ENCODE data around the gene SLC38A4.

SLC38A4 gene

DNA sequence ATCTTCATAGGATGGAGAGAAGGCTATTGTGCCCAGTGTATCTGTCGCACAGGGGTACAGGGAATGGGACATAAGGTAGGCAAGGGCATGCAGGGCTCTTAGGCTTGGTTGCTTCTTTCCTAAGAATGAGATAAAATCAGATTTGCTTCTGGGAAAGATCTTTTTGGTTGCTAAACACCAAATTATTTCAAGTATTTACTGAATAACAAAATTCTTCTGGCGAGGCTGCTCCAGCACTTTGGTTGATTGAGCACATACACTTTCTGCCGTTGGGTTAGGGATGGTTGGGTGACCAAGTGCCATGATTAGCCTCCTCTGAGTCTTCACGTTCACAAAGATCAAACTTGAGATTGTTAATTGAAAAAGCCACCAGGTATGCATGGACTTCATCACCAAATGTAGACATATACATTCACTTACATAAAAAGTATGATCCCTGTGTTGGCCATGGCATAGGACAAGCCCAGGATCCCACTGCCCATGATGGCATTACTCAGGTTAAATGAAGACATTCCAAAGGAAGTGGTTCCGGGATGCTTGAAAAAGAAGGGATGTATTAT lies 38.2 kb downstream of the SLC38A4 start:
- TF ChIP-seq, protein P1, sequence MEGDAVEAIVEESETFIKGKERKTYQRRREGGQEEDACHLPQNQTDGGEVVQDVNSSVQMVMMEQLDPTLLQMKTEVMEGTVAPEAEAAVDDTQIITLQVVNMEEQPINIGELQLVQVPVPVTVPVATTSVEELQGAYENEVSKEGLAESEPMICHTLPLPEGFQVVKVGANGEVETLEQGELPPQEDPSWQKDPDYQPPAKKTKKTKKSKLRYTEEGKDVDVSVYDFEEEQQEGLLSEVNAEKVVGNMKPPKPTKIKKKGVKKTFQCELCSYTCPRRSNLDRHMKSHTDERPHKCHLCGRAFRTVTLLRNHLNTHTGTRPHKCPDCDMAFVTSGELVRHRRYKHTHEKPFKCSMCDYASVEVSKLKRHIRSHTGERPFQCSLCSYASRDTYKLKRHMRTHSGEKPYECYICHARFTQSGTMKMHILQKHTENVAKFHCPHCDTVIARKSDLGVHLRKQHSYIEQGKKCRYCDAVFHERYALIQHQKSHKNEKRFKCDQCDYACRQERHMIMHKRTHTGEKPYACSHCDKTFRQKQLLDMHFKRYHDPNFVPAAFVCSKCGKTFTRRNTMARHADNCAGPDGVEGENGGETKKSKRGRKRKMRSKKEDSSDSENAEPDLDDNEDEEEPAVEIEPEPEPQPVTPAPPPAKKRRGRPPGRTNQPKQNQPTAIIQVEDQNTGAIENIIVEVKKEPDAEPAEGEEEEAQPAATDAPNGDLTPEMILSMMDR (IDR thresholded peaks at IDR 0.05; ENCODE audit: low read depth, low read length) = no peak
- Histone ChIP-seq H3K36me3 (no peaks in the 10 kb centered on the region), H3K4me1 (no peaks in the 10 kb centered on the region), H3K4me3 (ENCODE audit: low read depth, low read length) (no peak overlapping the region), H3K9me3 (no peaks in the 10 kb centered on the region), H3K27me3 (peaks cover 3% of the 10 kb centered on the region; the same call in 1 of the 2 replicates)
- no peak for DNase-seq

DNA sequence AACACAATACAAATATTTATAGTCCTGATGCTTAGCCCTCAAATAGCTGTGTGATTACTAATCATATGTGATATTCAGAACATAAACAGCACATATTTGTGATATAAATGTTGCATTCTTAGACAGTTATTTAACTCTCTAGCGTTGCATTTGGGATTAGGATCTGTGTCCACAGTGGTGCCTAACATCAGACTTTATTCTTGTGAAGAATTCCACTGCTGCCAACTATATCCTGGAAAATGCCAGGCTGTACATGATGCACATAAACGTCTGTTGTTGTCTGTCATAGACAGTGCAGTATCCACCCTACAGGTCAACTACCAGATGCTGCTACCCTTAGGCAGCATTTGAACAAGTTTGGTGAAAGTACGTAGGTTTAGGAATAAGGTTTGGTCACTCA lies 39.0 kb downstream of the SLC38A4 start:
- H3K9me3 ChIP-seq = no peaks in the 10 kb centered on the region
- TF ChIP-seq, protein P1 (IDR thresholded peaks at IDR 0.05; ENCODE audit: low read depth, low read length) = no peak
- no peaks in the 10 kb centered on the region for H3K4me1 ChIP-seq
- no peaks in the 10 kb centered on the region for H3K27me3 ChIP-seq
- no peak for DNase-seq
- H3K36me3 ChIP-seq = no peaks in the 10 kb centered on the region
- H3K4me3 ChIP-seq (ENCODE audit: low read depth, low read length) = no peak overlapping the region

DNA sequence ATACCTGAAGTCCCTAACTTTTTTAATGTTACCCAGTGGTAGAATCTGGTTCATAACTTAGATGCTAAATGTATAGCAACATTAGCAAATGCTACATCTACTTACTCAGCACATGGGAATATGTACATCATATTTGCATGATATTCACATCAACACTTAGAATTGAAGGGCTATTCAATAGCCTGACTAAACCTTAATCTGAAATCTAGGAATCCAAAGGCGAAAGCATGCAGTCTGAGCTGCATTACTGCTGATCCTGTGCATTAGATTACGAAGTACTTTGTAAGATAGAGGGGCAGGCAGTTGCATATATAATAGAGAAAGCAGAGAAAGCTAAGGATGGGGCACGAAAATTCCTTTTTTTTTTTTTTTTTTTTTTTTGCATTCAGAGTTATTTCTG lies 40.4 kb downstream of the SLC38A4 start:
- no peaks in the 10 kb centered on the region for H3K36me3 ChIP-seq
- no peak overlapping the region for H3K4me3 ChIP-seq (ENCODE audit: low read depth, low read length)
- no peaks in the 10 kb centered on the region for H3K4me1 ChIP-seq
- no peak for DNase-seq
- TF ChIP-seq, protein P1 (IDR thresholded peaks at IDR 0.05; ENCODE audit: low read depth, low read length) = no peak
- H3K27me3 ChIP-seq = no peaks in the 10 kb centered on the region
- H3K9me3 ChIP-seq = no peaks in the 10 kb centered on the region

DNA sequence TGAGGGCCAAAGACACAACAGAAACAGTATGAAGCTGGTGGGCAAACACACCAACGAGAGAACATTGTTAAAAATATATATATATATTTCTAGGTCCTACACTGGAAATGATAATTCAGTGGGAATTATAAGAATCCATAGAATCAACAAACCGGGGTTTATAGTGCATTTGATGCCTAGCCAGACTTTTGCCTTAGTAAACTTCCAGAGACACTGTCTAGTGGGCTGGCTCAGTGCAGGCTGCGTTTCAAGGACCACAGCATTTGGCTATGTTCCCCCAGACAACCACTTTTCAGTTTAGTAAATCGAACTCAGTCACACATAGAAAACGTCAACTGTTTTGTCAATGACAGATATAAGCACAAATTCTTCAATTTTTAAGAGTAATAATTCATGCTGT lies 41.9 kb downstream of the SLC38A4 start:
- Histone ChIP-seq H3K4me1 (no peaks in the 10 kb centered on the region), H3K27me3 (no peaks in the 10 kb centered on the region), H3K36me3 (no peaks in the 10 kb centered on the region), H3K4me3 (ENCODE audit: low read depth, low read length) (no peak overlapping the region), H3K9me3 (no peaks in the 10 kb centered on the region)
- TF ChIP-seq, protein P1 (IDR thresholded peaks at IDR 0.05; ENCODE audit: low read depth, low read length) = no peak
- DNase-seq = no peak

DNA sequence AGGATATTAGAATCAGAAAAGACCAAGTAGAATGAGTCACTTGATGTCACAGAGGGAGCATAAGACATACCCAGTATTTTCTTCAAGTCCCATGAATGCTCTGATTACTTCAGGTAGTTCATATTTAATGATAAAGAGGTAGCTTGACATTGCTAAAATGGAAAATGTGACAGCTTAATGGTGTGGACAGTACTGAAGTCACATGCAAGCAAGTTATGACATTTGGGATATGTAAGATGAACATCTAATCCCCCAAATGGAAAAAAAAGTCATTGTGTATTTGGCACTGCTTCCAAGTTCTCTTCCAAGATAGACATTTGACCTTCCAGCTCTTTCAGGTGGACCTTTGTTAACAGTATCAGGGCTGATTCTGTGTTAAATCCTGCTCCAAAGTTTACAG lies 45.9 kb downstream of the SLC38A4 start:
- no peak for DNase-seq
- Histone ChIP-seq H3K4me1 (no peaks in the 10 kb centered on the region), H3K9me3 (no peaks in the 10 kb centered on the region), H3K36me3 (no peaks in the 10 kb centered on the region), H3K27me3 (no peaks in the 10 kb centered on the region), H3K4me3 (ENCODE audit: low read depth, low read length) (no peak overlapping the region)
- TF ChIP-seq, protein P1 (IDR thresholded peaks at IDR 0.05; ENCODE audit: low read depth, low read length) = no peak

DNA sequence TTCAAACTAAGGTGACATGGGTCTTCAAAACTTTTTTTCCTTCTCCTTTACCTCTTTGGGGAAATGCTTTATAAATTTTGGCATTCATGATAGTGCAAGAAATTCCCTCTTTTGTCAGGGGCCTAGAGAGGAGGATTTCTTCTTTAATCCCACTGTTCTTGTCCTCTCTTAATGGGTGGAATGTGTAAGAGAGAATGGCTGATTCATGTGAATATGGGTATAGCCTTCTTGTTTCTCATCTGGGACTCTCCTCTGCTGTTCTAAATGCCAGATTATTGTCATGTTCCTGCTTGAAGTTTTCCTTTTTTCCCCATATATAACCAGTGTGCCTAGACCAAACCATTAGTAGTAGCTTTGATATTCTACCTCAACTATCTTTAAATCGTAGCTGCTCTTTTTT lies 46.7 kb downstream of the SLC38A4 start:
- TF ChIP-seq, protein P1 (IDR thresholded peaks at IDR 0.05; ENCODE audit: low read depth, low read length) = no peak
- H3K27me3 ChIP-seq = no peaks in the 10 kb centered on the region
- no peak for DNase-seq
- H3K36me3 ChIP-seq = no peaks in the 10 kb centered on the region
- no peak overlapping the region for H3K4me3 ChIP-seq (ENCODE audit: low read depth, low read length)
- H3K4me1 ChIP-seq = no peaks in the 10 kb centered on the region
- no peaks in the 10 kb centered on the region for H3K9me3 ChIP-seq

Measured in BE2C (cell line).